ENCODE data around the gene MBD6.

- TF ChIP-seq EZH2 (IDR thresholded peaks at IDR 0.05): no peak
- TF ChIP-seq POLR2AphosphoS5 (IDR thresholded peaks at IDR 0.05; ENCODE audit: borderline replicate concordance, low read depth, low read length): no peak
- TF ChIP-seq FOXP2 (optimal IDR thresholded peaks at IDR 0.05; ENCODE audit: control extremely low read depth, extremely low read length, insufficient read depth): no peak
Measured at GRCh38 chr12:57554897-57555296, 32.3 kb downstream of the MBD6 start.
